ENCODE results near the gene ARMC3. TPM values are rescaled to one million over a fixed set of nuclear protein-coding genes. Genes with fewer than 3 reads are reported as not detected.
"Not testable (repeated sequence)": the region's sequence is repeated elsewhere in the genome, so short reads cannot be mapped to it uniquely, and the experiment has no call there.

ARMC3 gene
- total and polyA plus RNA-seq, 8 donors = 1.6 to 10.0 (median 8.4) TPM; not detected in 1

DNA sequence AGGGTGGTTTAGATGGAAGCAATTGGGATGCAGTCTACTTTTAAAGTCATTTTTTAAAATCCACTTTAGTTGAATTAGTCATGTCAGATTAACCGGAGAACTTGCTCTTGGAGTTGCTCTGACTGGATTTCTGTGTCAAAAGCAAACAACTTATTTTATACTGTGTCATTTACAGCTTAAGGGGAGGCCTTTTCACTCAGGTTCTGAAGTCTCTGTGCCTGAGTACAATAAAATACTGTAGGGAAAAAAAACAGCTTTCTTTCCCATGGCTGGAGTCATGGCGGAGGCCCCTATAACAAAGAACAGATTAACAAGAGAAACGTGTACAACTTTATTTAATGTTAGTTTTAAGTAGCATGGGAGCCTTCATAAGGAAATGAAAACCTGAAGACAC, 128.3 kb downstream of the ARMC3 start:
- no peaks in the 10 kb centered on the region for H3K36me3 ChIP-seq
- H3K27ac ChIP-seq = no peak overlapping the region
- intact Hi-C loops (cut with DNase I) = no loop called here
- H3K4me3 ChIP-seq = no peak overlapping the region
- H3K4me1 ChIP-seq = no peaks in the 10 kb centered on the region
- no peaks in the 10 kb centered on the region for H3K9me3 ChIP-seq
- ATAC-seq = no peak
- TF ChIP-seq CTCF (IDR thresholded peaks at IDR 0.05) = no peak
- H3K27me3 ChIP-seq = no peaks in the 10 kb centered on the region
- DNase-seq = no peak

DNA sequence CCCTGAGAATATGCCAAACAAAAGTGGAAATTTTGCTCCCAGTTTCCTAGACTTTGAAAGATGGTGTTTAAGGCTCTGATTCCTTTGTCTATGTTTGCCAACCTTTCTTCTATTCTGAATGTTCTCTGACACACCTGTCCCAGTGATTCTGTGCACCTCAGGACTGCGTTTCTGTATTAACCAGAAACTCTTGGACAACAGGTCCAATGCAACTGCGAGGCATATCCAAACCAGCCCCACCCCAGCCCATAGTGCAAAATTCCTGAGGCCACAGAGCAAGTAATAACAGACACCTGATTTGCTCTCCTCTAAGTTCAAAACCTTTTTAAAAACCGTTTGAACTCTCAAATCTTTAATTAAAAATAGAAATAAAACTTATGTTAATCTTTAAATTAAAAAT, 130.5 kb downstream of the ARMC3 start:
- TF ChIP-seq CTCF (IDR thresholded peaks at IDR 0.05) = no peak
- Histone ChIP-seq H3K9me3 (no peaks in the 10 kb centered on the region), H3K4me3 (no peak overlapping the region), H3K4me1 (no peaks in the 10 kb centered on the region), H3K36me3 (no peaks in the 10 kb centered on the region), H3K27ac (no peak overlapping the region), H3K27me3 (no peaks in the 10 kb centered on the region)
- ATAC-seq (no peak), DNase-seq (no peak)
- intact Hi-C loops (cut with DNase I) = no loop called here

GRCh38 chr10:23060918-23061317, 133.1 kb downstream of the ARMC3 start:
- no peak for TF ChIP-seq CTCF (IDR thresholded peaks at IDR 0.05)
- ATAC-seq (no peak), DNase-seq (no peak)
- Histone ChIP-seq H3K36me3 (no peaks in the 10 kb centered on the region), H3K27me3 (no peaks in the 10 kb centered on the region), H3K4me1 (peaks cover 2 to 4% of the 10 kb centered on the region in 2 donors), H3K4me3 (no peak overlapping the region), H3K9me3 (no peaks in the 10 kb centered on the region), H3K27ac (no peak overlapping the region)
- intact Hi-C loops (cut with DNase I) = no loop called here

DNA sequence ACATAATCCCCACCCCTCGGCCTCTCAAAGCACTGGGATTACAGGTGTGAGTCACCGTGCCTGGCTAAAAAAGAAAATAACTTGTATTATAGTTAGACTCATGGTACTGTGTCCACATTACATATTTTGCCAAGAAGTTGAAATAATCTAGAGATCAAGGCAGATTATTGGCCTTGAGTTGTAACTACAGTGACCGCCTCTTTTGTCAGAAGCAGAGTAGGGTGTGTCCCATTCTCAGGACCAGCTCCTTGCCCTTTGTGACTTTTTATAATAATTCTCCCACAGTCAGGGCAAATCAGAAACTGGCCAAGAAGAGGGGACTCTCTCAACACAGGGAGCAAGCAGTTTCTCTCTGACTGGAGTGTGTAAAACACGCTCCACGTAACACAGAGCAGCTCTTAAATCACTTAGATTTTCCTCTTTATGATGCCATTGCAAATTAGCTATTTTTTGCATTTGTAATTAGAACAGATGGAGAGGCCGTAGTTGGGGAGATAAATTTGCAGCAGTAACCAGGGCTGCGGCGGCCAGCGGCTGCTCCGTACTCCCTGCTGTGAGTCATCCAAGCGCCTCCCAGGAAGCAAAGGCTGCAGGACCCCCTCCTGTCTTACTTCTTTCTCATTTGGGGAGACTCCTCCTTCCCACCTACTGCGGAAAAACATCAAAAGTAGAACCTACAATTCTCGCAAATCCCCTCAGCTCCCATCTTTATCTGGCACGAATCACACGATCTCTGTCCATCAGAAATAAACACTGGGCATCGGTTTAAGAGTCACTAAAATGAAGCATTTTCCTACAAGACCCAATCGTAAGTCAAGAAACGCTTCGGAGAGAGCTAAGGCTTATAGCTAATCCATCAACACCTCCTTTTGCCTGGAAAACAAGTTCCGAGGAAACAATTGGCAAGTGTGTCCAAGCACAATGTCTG, 135.5 kb downstream of the ARMC3 start:
- no peaks in the 10 kb centered on the region for H3K27me3 ChIP-seq
- no peak overlapping the region for H3K4me3 ChIP-seq
- TF ChIP-seq CTCF (IDR thresholded peaks at IDR 0.05) = no peak
- peak; percentile 12 for ATAC-seq
- H3K9me3 ChIP-seq = no peaks in the 10 kb centered on the region
- peaks cover 2 to 4% of the 10 kb centered on the region in 2 donors for H3K4me1 ChIP-seq
- DNase-seq = peak in 1 of 4 donors; percentile 29
- no peak overlapping the region for H3K27ac ChIP-seq
- intact Hi-C loops (cut with DNase I) = no loop called here
- no peaks in the 10 kb centered on the region for H3K36me3 ChIP-seq

- Histone ChIP-seq H3K27ac (no peak overlapping the region), H3K4me1 (peaks cover 2 to 4% of the 10 kb centered on the region in 2 donors), H3K4me3 (no peak overlapping the region), H3K27me3 (no peaks in the 10 kb centered on the region), H3K36me3 (no peaks in the 10 kb centered on the region), H3K9me3 (no peaks in the 10 kb centered on the region)
- intact Hi-C loops (cut with DNase I) = no loop called here
- TF ChIP-seq CTCF (IDR thresholded peaks at IDR 0.05) = no peak
- ATAC-seq (no peak), DNase-seq (peak in 1 of 4 donors; percentile 76)
These were observed 136.3 kb downstream of the ARMC3 start for GRCh38 chr10:23063973-23064812.

DNA sequence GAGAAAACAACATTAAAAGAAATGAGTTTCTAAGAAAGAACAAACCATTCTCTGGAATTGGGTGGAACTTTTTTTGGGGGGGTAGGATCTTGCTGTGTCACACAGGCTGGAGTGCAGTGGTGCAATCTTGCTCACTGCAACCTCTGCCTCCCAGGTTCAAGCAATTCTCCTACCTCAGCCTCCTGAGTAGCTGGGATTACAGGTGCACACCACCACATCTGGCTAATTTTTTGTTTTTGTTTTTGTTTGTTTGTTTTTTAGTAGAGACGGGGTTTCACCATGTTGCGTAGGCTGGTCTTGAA, 136.9 kb downstream of the ARMC3 start:
- H3K27ac ChIP-seq; H3K4me3 ChIP-seq; H3K36me3 ChIP-seq; ATAC-seq; H3K27me3 ChIP-seq; H3K4me1 ChIP-seq; H3K9me3 ChIP-seq; DNase-seq; intact Hi-C loops (cut with DNase I): not testable (repeated sequence)

Data from left lung (tissue), 10 donors.